ENCODE measurements around the gene ATP6V0E2. TPM values are rescaled to one million over a fixed set of nuclear protein-coding genes. Genes with fewer than 3 reads are reported as not detected.

The ATP6V0E2 gene
- polyA plus RNA-seq, 2 donors, result 5.3 to 9.8 TPM

DNA sequence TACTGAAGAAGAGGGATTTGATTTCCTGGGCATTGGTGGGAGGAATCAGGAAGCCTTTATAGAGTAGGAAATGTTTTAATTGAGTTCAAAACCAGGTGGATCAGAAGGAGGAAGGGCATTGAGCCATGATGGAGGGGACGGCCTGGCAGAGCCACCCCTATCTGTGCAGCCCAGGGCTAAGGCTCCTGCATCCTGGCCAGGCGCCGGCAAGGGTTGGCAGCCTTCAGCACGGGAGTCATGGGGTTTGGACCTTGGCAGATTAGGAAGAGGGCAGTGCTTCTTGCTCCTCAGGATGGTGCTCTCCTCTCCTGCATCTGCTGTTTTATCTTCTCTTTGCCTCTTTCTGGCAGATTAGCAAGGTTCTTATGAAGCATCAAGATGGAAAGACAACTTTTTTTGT is 23.1 kb upstream of the ATP6V0E2 start:
- 70 to 76% methylated on average over 4 of the region's 4 CpGs for WGBS, 2 donors
- no peaks in the 10 kb centered on the region for H3K4me1 ChIP-seq (ENCODE audit: control insufficient read depth in 2 of 2, insufficient read depth in 2 of 2, low read length in 1 of 2)
- peaks cover 0 to 3% of the 10 kb centered on the region in 2 donors for H3K36me3 ChIP-seq (ENCODE audit: control insufficient read depth in 2 of 2, insufficient read depth in 2 of 2, low read length in 1 of 2)
- no peaks in the 10 kb centered on the region for H3K9me3 ChIP-seq (ENCODE audit: control insufficient read depth in 2 of 2, insufficient read depth in 1 of 2, low read depth in 1 of 2, low read length in 1 of 2)
- no peak overlapping the region for H3K4me3 ChIP-seq (ENCODE audit: low read depth in 1 of 2, low read length in 2 of 2)
- H3K27ac ChIP-seq (ENCODE audit: low read depth in 2 of 2, low read length in 1 of 2), result no peak overlapping the region
- no peaks in the 10 kb centered on the region for H3K27me3 ChIP-seq (ENCODE audit: control insufficient read depth in 1 of 2, insufficient read depth in 2 of 2, low read length in 2 of 2)

DNA sequence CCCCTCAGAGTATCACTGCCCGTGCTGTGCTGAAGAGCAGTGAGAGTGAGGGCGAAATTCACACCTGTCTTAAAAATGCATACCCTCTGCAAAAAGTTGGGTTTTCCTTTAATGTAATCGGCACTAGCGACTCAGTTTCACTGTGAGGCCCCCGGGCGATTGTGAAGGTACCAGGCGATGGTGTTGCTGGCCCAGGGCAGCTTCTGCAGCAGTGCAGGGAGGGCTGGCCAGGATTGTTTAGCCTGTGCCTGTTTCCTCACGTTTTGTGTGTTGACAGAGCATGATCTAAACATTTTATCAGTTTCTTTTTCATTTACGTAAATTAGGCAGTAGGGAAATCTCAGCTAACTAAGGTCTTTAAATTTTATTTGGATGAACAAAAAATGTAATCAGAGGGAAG is 22.3 kb upstream of the ATP6V0E2 start:
- no peak overlapping the region for H3K27ac ChIP-seq (ENCODE audit: low read depth in 2 of 2, low read length in 1 of 2)
- H3K36me3 ChIP-seq (ENCODE audit: control insufficient read depth in 2 of 2, insufficient read depth in 2 of 2, low read length in 1 of 2), result peaks cover 0 to 3% of the 10 kb centered on the region in 2 donors
- H3K4me1 ChIP-seq (ENCODE audit: control insufficient read depth in 2 of 2, insufficient read depth in 2 of 2, low read length in 1 of 2), result no peaks in the 10 kb centered on the region
- no peaks in the 10 kb centered on the region for H3K27me3 ChIP-seq (ENCODE audit: control insufficient read depth in 1 of 2, insufficient read depth in 2 of 2, low read length in 2 of 2)
- H3K4me3 ChIP-seq (ENCODE audit: low read depth in 1 of 2, low read length in 2 of 2), result no peak overlapping the region
- 88% methylated on average over 9 of the region's 9 CpGs for WGBS, 2 donors
- H3K9me3 ChIP-seq (ENCODE audit: control insufficient read depth in 2 of 2, insufficient read depth in 1 of 2, low read depth in 1 of 2, low read length in 1 of 2), result no peaks in the 10 kb centered on the region

DNA sequence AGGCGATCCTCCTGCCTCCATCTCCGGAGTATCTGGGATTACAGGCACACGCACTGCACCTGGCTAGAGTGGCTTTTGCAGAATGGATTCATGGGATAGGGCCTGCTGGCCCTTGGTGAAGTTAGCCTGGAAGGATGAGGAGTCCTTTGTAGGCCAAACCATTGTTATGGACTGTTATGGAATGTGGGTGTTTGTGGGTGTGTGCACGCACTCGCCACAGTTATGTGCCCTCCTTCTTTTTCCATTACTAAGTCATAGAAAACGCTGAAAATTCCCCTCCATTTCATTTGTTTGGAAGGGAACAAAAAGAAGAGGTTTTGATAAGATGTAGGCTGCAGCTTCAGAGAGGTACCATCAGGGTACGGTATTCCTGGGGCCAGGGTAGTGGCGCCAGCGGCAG is 20.6 kb upstream of the ATP6V0E2 start:
- H3K27ac ChIP-seq (ENCODE audit: low read depth in 2 of 2, low read length in 1 of 2), result no peak overlapping the region
- no peaks in the 10 kb centered on the region for H3K27me3 ChIP-seq (ENCODE audit: control insufficient read depth in 1 of 2, insufficient read depth in 2 of 2, low read length in 2 of 2)
- 93 to 96% methylated on average over 9 of the region's 9 CpGs for WGBS, 2 donors
- H3K4me3 ChIP-seq (ENCODE audit: low read depth in 1 of 2, low read length in 2 of 2), result no peak overlapping the region
- peaks cover 0 to 3% of the 10 kb centered on the region in 2 donors for H3K36me3 ChIP-seq (ENCODE audit: control insufficient read depth in 2 of 2, insufficient read depth in 2 of 2, low read length in 1 of 2)
- H3K4me1 ChIP-seq (ENCODE audit: control insufficient read depth in 2 of 2, insufficient read depth in 2 of 2, low read length in 1 of 2), result no peaks in the 10 kb centered on the region
- H3K9me3 ChIP-seq (ENCODE audit: control insufficient read depth in 2 of 2, insufficient read depth in 1 of 2, low read depth in 1 of 2, low read length in 1 of 2), result no peaks in the 10 kb centered on the region

GRCh38 chr7:149854611-149855360 is 19.0 kb upstream of the ATP6V0E2 start:
- peaks cover 0 to 6% of the 10 kb centered on the region in 2 donors for H3K36me3 ChIP-seq (ENCODE audit: control insufficient read depth in 2 of 2, insufficient read depth in 2 of 2, low read length in 1 of 2)
- 33 to 37% methylated on average over 13 of the region's 13 CpGs for WGBS, 2 donors
- H3K27ac ChIP-seq (ENCODE audit: low read depth in 2 of 2, low read length in 1 of 2), result no peak overlapping the region

GRCh38 chr7:149855361-149856305 is 18.1 kb upstream of the ATP6V0E2 start:
- no peaks in the 10 kb centered on the region for H3K27me3 ChIP-seq (ENCODE audit: control insufficient read depth in 1 of 2, insufficient read depth in 2 of 2, low read length in 2 of 2)
- peaks cover 2 to 10% of the 10 kb centered on the region in 2 donors for H3K36me3 ChIP-seq (ENCODE audit: control insufficient read depth in 2 of 2, insufficient read depth in 2 of 2, low read length in 1 of 2)
- H3K4me3 ChIP-seq (ENCODE audit: low read depth in 1 of 2, low read length in 2 of 2), result no peak overlapping the region
- H3K9me3 ChIP-seq (ENCODE audit: control insufficient read depth in 2 of 2, insufficient read depth in 1 of 2, low read depth in 1 of 2, low read length in 1 of 2), result no peaks in the 10 kb centered on the region
- H3K4me1 ChIP-seq (ENCODE audit: control insufficient read depth in 2 of 2, insufficient read depth in 2 of 2, low read length in 1 of 2), result no peaks in the 10 kb centered on the region
- no peak overlapping the region for H3K27ac ChIP-seq (ENCODE audit: low read depth in 2 of 2, low read length in 1 of 2)
- WGBS, 2 donors, result 78 to 81% methylated on average over 16 of the region's 16 CpGs

More at GRCh38 chr7:149854611-149855360, 19.0 kb upstream of the ATP6V0E2 start:
- Histone ChIP-seq H3K4me3 (ENCODE audit: low read depth in 1 of 2, low read length in 2 of 2) (no peak overlapping the region), H3K9me3 (ENCODE audit: control insufficient read depth in 2 of 2, insufficient read depth in 1 of 2, low read depth in 1 of 2, low read length in 1 of 2) (no peaks in the 10 kb centered on the region), H3K27me3 (ENCODE audit: control insufficient read depth in 1 of 2, insufficient read depth in 2 of 2, low read length in 2 of 2) (no peaks in the 10 kb centered on the region), H3K4me1 (ENCODE audit: control insufficient read depth in 2 of 2, insufficient read depth in 2 of 2, low read length in 1 of 2) (no peaks in the 10 kb centered on the region)

DNA sequence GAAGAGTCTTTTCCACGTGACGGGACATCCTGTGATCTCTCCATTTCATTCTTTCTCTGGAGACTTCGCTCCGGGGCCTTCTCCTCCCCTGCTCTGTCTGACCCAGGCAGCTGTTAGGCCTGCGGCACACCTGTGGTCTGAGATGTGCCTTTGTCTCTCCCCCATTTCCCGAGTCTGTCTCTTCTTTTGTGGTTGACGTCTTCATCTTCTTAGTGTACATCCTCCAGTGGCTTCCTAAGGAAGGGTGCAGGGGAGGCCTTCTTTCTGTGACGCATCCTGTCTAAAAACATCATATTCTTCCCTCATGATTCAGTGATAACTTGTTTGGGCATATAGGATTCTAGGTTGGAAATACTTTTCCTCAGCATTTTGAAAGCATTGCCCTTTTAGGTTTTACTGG is 17.2 kb upstream of the ATP6V0E2 start:
- H3K27me3 ChIP-seq (ENCODE audit: control insufficient read depth in 1 of 2, insufficient read depth in 2 of 2, low read length in 2 of 2), result no peaks in the 10 kb centered on the region
- no peak overlapping the region for H3K4me3 ChIP-seq (ENCODE audit: low read depth in 1 of 2, low read length in 2 of 2)
- no peak overlapping the region for H3K27ac ChIP-seq (ENCODE audit: low read depth in 2 of 2, low read length in 1 of 2)
- WGBS, 2 donors, result 85 to 87% methylated on average over 8 of the region's 8 CpGs
- H3K36me3 ChIP-seq (ENCODE audit: control insufficient read depth in 2 of 2, insufficient read depth in 2 of 2, low read length in 1 of 2), result peaks cover 2 to 18% of the 10 kb centered on the region in 2 donors
- H3K9me3 ChIP-seq (ENCODE audit: control insufficient read depth in 2 of 2, insufficient read depth in 1 of 2, low read depth in 1 of 2, low read length in 1 of 2), result no peaks in the 10 kb centered on the region
- no peaks in the 10 kb centered on the region for H3K4me1 ChIP-seq (ENCODE audit: control insufficient read depth in 2 of 2, insufficient read depth in 2 of 2, low read length in 1 of 2)

DNA sequence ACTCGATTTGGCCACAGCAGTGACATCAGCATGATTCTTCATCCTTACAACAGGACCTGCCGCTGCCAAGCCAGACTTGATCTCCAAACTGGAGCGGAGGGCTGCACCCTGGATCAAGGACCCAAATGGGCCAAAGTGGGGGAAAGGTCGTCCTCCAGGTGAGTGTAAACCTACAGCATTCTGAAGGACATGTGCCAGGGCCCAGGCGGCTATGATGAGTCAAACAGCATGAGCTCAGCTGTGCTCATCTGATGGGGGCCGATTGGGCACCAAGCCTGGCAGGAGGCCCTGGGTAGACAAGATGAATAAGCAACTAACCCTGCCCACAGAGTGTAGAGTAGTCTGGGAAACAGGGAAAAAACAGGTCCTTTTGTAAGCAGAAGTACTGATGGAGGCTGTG is 14.4 kb upstream of the ATP6V0E2 start:
- peaks cover 12 to 32% of the 10 kb centered on the region in 2 donors for H3K36me3 ChIP-seq (ENCODE audit: control insufficient read depth in 2 of 2, insufficient read depth in 2 of 2, low read length in 1 of 2)
- no peaks in the 10 kb centered on the region for H3K9me3 ChIP-seq (ENCODE audit: control insufficient read depth in 2 of 2, insufficient read depth in 1 of 2, low read depth in 1 of 2, low read length in 1 of 2)
- no peaks in the 10 kb centered on the region for H3K27me3 ChIP-seq (ENCODE audit: control insufficient read depth in 1 of 2, insufficient read depth in 2 of 2, low read length in 2 of 2)
- WGBS, 2 donors, result 61 to 86% methylated on average over 6 of the region's 6 CpGs
- H3K4me3 ChIP-seq (ENCODE audit: low read depth in 1 of 2, low read length in 2 of 2), result no peak overlapping the region
- H3K4me1 ChIP-seq (ENCODE audit: control insufficient read depth in 2 of 2, insufficient read depth in 2 of 2, low read length in 1 of 2), result no peaks in the 10 kb centered on the region
- no peak overlapping the region for H3K27ac ChIP-seq (ENCODE audit: low read depth in 2 of 2, low read length in 1 of 2)

DNA sequence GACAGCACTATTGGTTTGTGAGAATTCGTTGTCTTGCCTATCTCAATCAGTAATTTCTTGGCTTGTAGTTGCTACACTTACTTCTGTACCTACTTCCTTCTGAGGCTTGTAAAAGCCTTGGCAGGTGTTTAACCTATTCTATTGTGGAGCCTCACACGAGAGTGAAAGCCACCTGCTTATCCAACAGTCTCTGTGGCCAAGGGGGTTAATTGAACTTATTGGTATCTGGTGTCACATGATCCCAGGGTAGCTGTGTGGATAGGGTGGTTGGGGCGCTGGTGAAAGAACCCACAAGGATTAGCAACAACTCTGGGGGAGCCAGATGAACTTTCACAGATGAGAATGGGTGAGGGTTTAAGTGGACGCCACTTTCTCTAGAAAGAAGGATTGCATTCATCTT is 13.9 kb upstream of the ATP6V0E2 start:
- Histone ChIP-seq H3K27ac (ENCODE audit: low read depth in 2 of 2, low read length in 1 of 2) (no peak overlapping the region), H3K9me3 (ENCODE audit: control insufficient read depth in 2 of 2, insufficient read depth in 1 of 2, low read depth in 1 of 2, low read length in 1 of 2) (no peaks in the 10 kb centered on the region), H3K36me3 (ENCODE audit: control insufficient read depth in 2 of 2, insufficient read depth in 2 of 2, low read length in 1 of 2) (peaks cover 17 to 34% of the 10 kb centered on the region in 2 donors), H3K4me3 (ENCODE audit: low read depth in 1 of 2, low read length in 2 of 2) (no peak overlapping the region), H3K4me1 (ENCODE audit: control insufficient read depth in 2 of 2, insufficient read depth in 2 of 2, low read length in 1 of 2) (no peaks in the 10 kb centered on the region), H3K27me3 (ENCODE audit: control insufficient read depth in 1 of 2, insufficient read depth in 2 of 2, low read length in 2 of 2) (no peaks in the 10 kb centered on the region)
- WGBS, 2 donors, result 83 to 94% methylated on average over 4 of the region's 4 CpGs

DNA sequence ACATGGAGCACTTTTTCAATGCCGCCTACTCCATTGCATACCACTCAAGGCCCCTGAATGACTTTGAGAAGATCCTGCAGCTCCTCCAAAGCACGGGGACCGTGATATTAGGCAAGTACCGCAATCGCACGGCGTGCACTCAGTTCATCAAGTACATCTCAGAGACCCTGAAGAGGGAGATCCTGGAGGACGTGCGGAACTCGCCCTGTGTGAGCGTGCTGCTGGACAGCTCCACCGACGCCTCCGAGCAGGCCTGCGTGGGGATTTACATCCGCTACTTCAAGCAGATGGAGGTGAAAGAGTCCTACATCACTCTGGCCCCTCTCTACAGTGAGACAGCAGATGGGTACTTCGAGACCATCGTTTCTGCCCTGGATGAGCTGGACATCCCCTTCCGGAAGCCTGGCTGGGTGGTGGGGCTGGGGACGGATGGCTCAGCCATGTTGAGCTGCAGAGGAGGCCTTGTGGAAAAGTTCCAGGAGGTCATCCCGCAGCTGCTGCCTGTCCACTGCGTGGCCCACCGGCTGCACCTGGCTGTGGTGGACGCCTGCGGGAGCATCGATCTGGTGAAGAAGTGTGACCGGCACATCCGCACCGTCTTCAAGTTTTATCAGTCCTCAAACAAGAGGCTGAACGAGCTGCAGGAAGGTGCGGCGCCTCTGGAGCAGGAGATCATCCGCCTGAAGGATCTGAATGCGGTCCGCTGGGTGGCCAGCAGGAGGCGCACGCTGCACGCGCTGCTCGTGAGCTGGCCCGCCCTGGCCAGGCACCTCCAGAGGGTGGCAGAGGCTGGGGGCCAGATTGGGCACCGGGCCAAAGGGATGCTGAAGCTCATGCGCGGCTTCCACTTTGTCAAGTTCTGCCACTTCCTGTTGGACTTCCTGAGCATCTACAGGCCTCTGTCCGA is 12.7 kb upstream of the ATP6V0E2 start:
- Histone ChIP-seq H3K27me3 (ENCODE audit: control insufficient read depth in 1 of 2, insufficient read depth in 2 of 2, low read length in 2 of 2) (no peaks in the 10 kb centered on the region), H3K36me3 (ENCODE audit: control insufficient read depth in 2 of 2, insufficient read depth in 2 of 2, low read length in 1 of 2) (peaks cover 19 to 34% of the 10 kb centered on the region in 2 donors), H3K4me1 (ENCODE audit: control insufficient read depth in 2 of 2, insufficient read depth in 2 of 2, low read length in 1 of 2) (no peaks in the 10 kb centered on the region), H3K9me3 (ENCODE audit: control insufficient read depth in 2 of 2, insufficient read depth in 1 of 2, low read depth in 1 of 2, low read length in 1 of 2) (no peaks in the 10 kb centered on the region), H3K4me3 (ENCODE audit: low read depth in 1 of 2, low read length in 2 of 2) (no peak overlapping the region), H3K27ac (ENCODE audit: low read depth in 2 of 2, low read length in 1 of 2) (no peak overlapping the region)
- WGBS, 2 donors, result 86% methylated on average over 45 of the region's 45 CpGs

All from esophagus (tissue), 2 donors.